HepG2 (cell line): Measurements from ENCODE around the gene EEPD1.

Experiments used
- CTCF ChIP-seq: sonication (generic); formaldehyde crosslinking; IDR thresholded peaks from 2 replicates; pipeline ENCODE4 v1.5.0; 2020; ENCODE audit warnings: mild to moderate bottlenecking, missing genetic modification reagents, moderate library complexity
- DZIP1 ChIP-seq: sonication (generic); formaldehyde crosslinking; IDR thresholded peaks from 2 replicates; pipeline ENCODE4 v1.5.0; 2020; ENCODE audit warnings: mild to moderate bottlenecking, missing genetic modification reagents
- HOXA7 ChIP-seq: sonication (generic); formaldehyde crosslinking; IDR thresholded peaks from 2 replicates; pipeline ENCODE4 v1.8.1; 2022; ENCODE audit warnings: mild to moderate bottlenecking, missing genetic modification reagents, moderate library complexity
- NFKB2 ChIP-seq: sonication (generic); formaldehyde crosslinking; IDR thresholded peaks from 2 replicates; pipeline ENCODE4 v1.4.0; 2020; ENCODE audit warnings: missing genetic modification reagents, borderline replicate concordance
- REST ChIP-seq, 2 experiments: IDR thresholded peaks; 2 replicates each; pipeline ENCODE4 v1.6.1; 2011 to 2012; ENCODE audit warnings: low read length in 2 of 2, borderline replicate concordance in 1 of 2, low read depth in 1 of 2, mild to moderate bottlenecking in 1 of 2, moderate library complexity in 1 of 2
- SMARCC2 ChIP-seq: fragments of 450-650 bp; IDR thresholded peaks from 2 replicates; pipeline ENCODE4 v1.6.1; 2017; ENCODE audit warnings: antibody characterized with exemption, mild to moderate bottlenecking
- TRIM22 ChIP-seq: fragments of 450-650 bp; IDR thresholded peaks from 2 replicates; pipeline ENCODE4 v1.6.1; 2017
- ZNF205 ChIP-seq: IDR thresholded peaks from 2 replicates; pipeline ENCODE4 v1.6.1; 2018; ENCODE audit warnings: missing biosample characterization, missing genetic modification reagents
- ZSCAN31 ChIP-seq: sonication (generic); formaldehyde crosslinking; IDR thresholded peaks from 2 replicates; pipeline ENCODE4 v1.5.0; 2020; ENCODE audit warnings: low read depth, mild to moderate bottlenecking, missing genetic modification reagents

- no peak for TF ChIP-seq HOXA7 (CRISPR knock-in tag)
- no peak for TF ChIP-seq DZIP1
- TF ChIP-seq REST (IDR thresholded peaks at IDR 0.05; ENCODE audit: borderline replicate concordance in 1 of 2, low read depth in 1 of 2, low read length in 2 of 2): no peak
- no peak for TF ChIP-seq CTCF (CRISPR knock-in tag)
- TF ChIP-seq NFKB2 (CRISPR knock-in tag): no peak
- no peak for TF ChIP-seq ZNF205 (CRISPR knock-in tag)
- TF ChIP-seq TRIM22: no peak
- no peak for TF ChIP-seq ZSCAN31 (CRISPR knock-in tag)
- no peak for TF ChIP-seq SMARCC2
Measured at GRCh38 chr7:36232971-36233550, 80.0 kb downstream of the EEPD1 start.
